H9 (cell line): ENCODE measurements around the gene MGMT. TPM values are rescaled to one million over a fixed set of nuclear protein-coding genes. Genes with fewer than 3 reads are reported as not detected.

Experiments
- DNase-seq: peaks from one replicate; pipeline ENCODE4 v3.0.0-alpha.2; 2017
- H2AFZ ChIP-seq: one replicate; pipeline ENCODE4 v1.6.1; 2013; ENCODE audit warnings: mild to moderate bottlenecking, low read length, control low read depth, moderate library complexity
- H2AK5ac ChIP-seq: 2 replicates; pipeline ENCODE4 v1.6.1; 2013; ENCODE audit warnings: low read length, control low read depth, mixed read lengths; ENCODE audit not compliant: insufficient read length
- H2BK120ac ChIP-seq: one replicate; pipeline ENCODE4 v1.6.1; 2013; ENCODE audit warnings: low read depth, mild to moderate bottlenecking, low read length, control low read depth, inconsistent platforms; ENCODE audit not compliant: poor library complexity, severe bottlenecking
- H2BK12ac ChIP-seq: 2 replicates; pipeline ENCODE4 v1.6.1; 2013; ENCODE audit warnings: low read length, control low read depth, mixed read lengths, low read depth; ENCODE audit not compliant: insufficient read length
- H2BK15ac ChIP-seq: 2 replicates; pipeline ENCODE4 v1.6.1; 2013; ENCODE audit warnings: low read depth, low read length, control low read depth
- H2BK20ac ChIP-seq: one replicate; pipeline ENCODE4 v1.6.1; 2013; ENCODE audit warnings: low read depth, mild to moderate bottlenecking, low read length, control low read depth, inconsistent platforms; ENCODE audit not compliant: poor library complexity, severe bottlenecking
- H2BK5ac ChIP-seq: 2 replicates; pipeline ENCODE4 v1.6.1; 2013; ENCODE audit warnings: low read length, control low read depth, mixed read lengths; ENCODE audit not compliant: insufficient read length
- H3K14ac ChIP-seq: 2 replicates; pipeline ENCODE4 v1.6.1; 2013; ENCODE audit warnings: low read length, control low read depth; ENCODE audit not compliant: insufficient read depth
- H3K18ac ChIP-seq: 2 replicates; pipeline ENCODE4 v1.6.1; 2013; ENCODE audit warnings: low read depth, mild to moderate bottlenecking, mixed read lengths, low read length, control low read depth; ENCODE audit not compliant: insufficient read length
- H3K23ac ChIP-seq: 2 replicates; pipeline ENCODE4 v1.6.1; 2013; ENCODE audit warnings: low read length, control low read depth, mixed read lengths, low read depth; ENCODE audit not compliant: insufficient read length
- H3K23me2 ChIP-seq: 2 replicates; pipeline ENCODE4 v1.6.1; 2013; ENCODE audit warnings: low read depth, mild to moderate bottlenecking, mixed read lengths, low read length, control low read depth; ENCODE audit not compliant: insufficient read length, poor library complexity, severe bottlenecking
- H3K27ac ChIP-seq: 2 replicates; pipeline ENCODE4 v1.5.1; 2013; ENCODE audit warnings: low read length, control low read depth, mixed read lengths, low read depth; ENCODE audit not compliant: insufficient read length
- H3K27me3 ChIP-seq: 2 replicates; pipeline ENCODE4 v1.6.1; 2013; ENCODE audit warnings: low read length, control low read depth, inconsistent platforms; ENCODE audit not compliant: insufficient read depth
- H3K4ac ChIP-seq: 2 replicates; pipeline ENCODE4 v1.6.1; 2013; ENCODE audit warnings: low read depth, mild to moderate bottlenecking, control low read depth, inconsistent platforms, low read length, moderate library complexity
- H3K4me1 ChIP-seq: 2 replicates; pipeline ENCODE4 v1.6.1; 2013; ENCODE audit warnings: low read length, control low read depth, inconsistent platforms; ENCODE audit not compliant: insufficient read depth
- H3K4me2 ChIP-seq: 2 replicates; pipeline ENCODE4 v1.6.1; 2013; ENCODE audit warnings: low read length, control low read depth, mixed read lengths; ENCODE audit not compliant: insufficient read length, insufficient read depth
- H3K56ac ChIP-seq: 2 replicates; pipeline ENCODE4 v1.6.1; 2013; ENCODE audit warnings: low read depth, mild to moderate bottlenecking, mixed read lengths, low read length, control low read depth; ENCODE audit not compliant: insufficient read length
- H3K79me1 ChIP-seq: 2 replicates; pipeline ENCODE4 v1.6.1; 2013; ENCODE audit warnings: low read depth, mild to moderate bottlenecking, moderate library complexity, low read length, control low read depth, inconsistent platforms; ENCODE audit not compliant: insufficient read depth, poor library complexity, severe bottlenecking
- H3K79me2 ChIP-seq: 2 replicates; pipeline ENCODE4 v1.6.1; 2013; ENCODE audit warnings: low read length, control low read depth, inconsistent platforms; ENCODE audit not compliant: insufficient read depth
- H3K9ac ChIP-seq: 2 replicates; pipeline ENCODE4 v1.6.1; 2013; ENCODE audit warnings: low read length, control low read depth, mixed read lengths; ENCODE audit not compliant: insufficient read length; ENCODE audit errors: extremely low read depth
- H3K9me3 ChIP-seq: one replicate; pipeline ENCODE4 v1.6.1; 2013; ENCODE audit warnings: low read depth, low read length, inconsistent platforms; ENCODE audit not compliant: control insufficient read depth
- H3T11ph ChIP-seq: one replicate; pipeline ENCODE4 v1.6.1; 2013; ENCODE audit warnings: mild to moderate bottlenecking, low read length, control low read depth, inconsistent platforms
- H4K20me1 ChIP-seq: one replicate; pipeline ENCODE4 v1.6.1; 2013; ENCODE audit not compliant: control insufficient read depth, insufficient read length, insufficient read depth
- H4K5ac ChIP-seq: 2 replicates; pipeline ENCODE4 v1.6.1; 2013; ENCODE audit warnings: low read depth, mild to moderate bottlenecking, mixed read lengths, low read length, control low read depth; ENCODE audit not compliant: insufficient read length
- H4K8ac ChIP-seq: replicated peaks from 2 replicates; pipeline ENCODE4 v1.6.1; 2013; ENCODE audit warnings: low read length, control low read depth, mixed read lengths, low read depth; ENCODE audit not compliant: insufficient read length
- H4K91ac ChIP-seq: 2 replicates; pipeline ENCODE4 v1.6.1; 2013; ENCODE audit warnings: low read depth, mild to moderate bottlenecking, moderate library complexity, mixed read lengths, low read length, control low read depth; ENCODE audit not compliant: insufficient read length
- H3K27ac Mint-ChIP-seq, 3 experiments: 2 replicates in 2 of 3; 3 replicates in 1 of 3; pipeline ENCODE4 v1.8.0; 2020 to 2021; ENCODE audit warnings: mixed read lengths in 3 of 3, mild to moderate bottlenecking in 1 of 3, moderate library complexity in 1 of 3
- H3K27me3 Mint-ChIP-seq: 2 replicates; pipeline ENCODE4 v1.8.0; 2021; ENCODE audit warnings: low read depth, mild to moderate bottlenecking, moderate library complexity, mixed read lengths
- H3K36me3 Mint-ChIP-seq, 3 experiments: 2 replicates in 2 of 3; 3 replicates in 1 of 3; pipeline ENCODE4 v1.8.0; 2020 to 2021; ENCODE audit warnings: low read depth in 3 of 3, mixed read lengths in 3 of 3; ENCODE audit not compliant: insufficient read depth in 1 of 3
- H3K4me1 Mint-ChIP-seq, 2 experiments: 2 replicates each; pipeline ENCODE4 v1.8.0; 2020; ENCODE audit warnings: mixed read lengths in 2 of 2
- H3K4me3 Mint-ChIP-seq, 2 experiments: 2 replicates in 1 of 2; 3 replicates in 1 of 2; pipeline ENCODE4 v1.8.0; 2020 to 2021; ENCODE audit warnings: mild to moderate bottlenecking in 2 of 2, mixed read lengths in 2 of 2, moderate library complexity in 1 of 2
- H3K9me3 Mint-ChIP-seq, 2 experiments: 2 replicates in 1 of 2; 3 replicates in 1 of 2; pipeline ENCODE4 v1.8.0; 2020; ENCODE audit warnings: mild to moderate bottlenecking in 2 of 2, mixed read lengths in 2 of 2, moderate library complexity in 1 of 2
- CTCF ChIP-seq: fragments of 200-600 bp; sonication (generic); conservative IDR thresholded peaks from 3 replicates; pipeline ENCODE4 v1.8.0; 2021; ENCODE audit warnings: antibody characterized with exemption, mild to moderate bottlenecking
- WGBS: extraction: QIAGEN DNeasy Blood & Tissue Kit; methylation state at CpG from one replicate; pipeline ENCODE4 v1.1.7; 2013; ENCODE audit warnings: missing lambda C conversion rate, low lambda C conversion rate, mixed read lengths; ENCODE audit not compliant: insufficient read length; ENCODE audit errors: extremely low coverage; 5-methylcytosine and 5-hydroxymethylcytosine counted together
- total RNA-seq: library from RNA; stranded (reverse); gene quantifications from 2 replicates; pipeline ENCODE4 v1.2.1, GENCODE V29; 2021

The MGMT gene
- total RNA-seq, 1 experiment from 2014 or later = 18.4 TPM

GRCh38 chr10:129707406-129708388 lies 240.7 kb downstream of the MGMT start:
- no peaks in the 10 kb centered on the region for H3K79me1 ChIP-seq
- no CpG with 5 or more reads among the region's 37 CpGs for WGBS
- no peak overlapping the region for H4K5ac ChIP-seq
- no peak overlapping the region for H2BK12ac ChIP-seq
- no peak for DNase-seq
- H3K27ac Mint-ChIP-seq = peak overlapping the region in 2 of 3 experiments; percentile 7 to 92; a peak in 2 of 7 replicates
- H3K4me1 Mint-ChIP-seq = peaks cover 33 to 45% of the 10 kb centered on the region in 2 experiments
- H3K4me1 ChIP-seq = no peaks in the 10 kb centered on the region; the same call in 1 of the 2 replicates
- no peak overlapping the region for H3K23ac ChIP-seq
- H2AFZ ChIP-seq = no peak overlapping the region
- H3T11ph ChIP-seq = no peak overlapping the region
- H2BK120ac ChIP-seq = no peak overlapping the region
- H3K56ac ChIP-seq = peak overlapping the region; percentile 70
- H3K27me3 Mint-ChIP-seq = no peaks in the 10 kb centered on the region
- no peak overlapping the region for H3K27ac ChIP-seq
- H2BK20ac ChIP-seq = no peak overlapping the region
- H3K23me2 ChIP-seq = no peaks in the 10 kb centered on the region
- H2BK5ac ChIP-seq = no peak overlapping the region
- no peak overlapping the region for H2AK5ac ChIP-seq
- no peak overlapping the region for H3K9ac ChIP-seq
- H4K8ac ChIP-seq = no peak overlapping the region
- H2BK15ac ChIP-seq = no peak overlapping the region
- no peaks in the 10 kb centered on the region for H4K20me1 ChIP-seq
- peak overlapping the region; percentile 2; the same call in 1 of the 2 replicates for H3K14ac ChIP-seq
- H3K36me3 Mint-ChIP-seq = peaks cover 2 to 4% (median 2%) of the 10 kb centered on the region in 3 experiments; a peak in 3 of 7 replicates
- H3K27me3 ChIP-seq = no peaks in the 10 kb centered on the region
- H3K9me3 Mint-ChIP-seq = no peaks in the 10 kb centered on the region
- TF ChIP-seq CTCF = no peak
- no peak overlapping the region for H3K4me2 ChIP-seq
- H4K91ac ChIP-seq = no peak overlapping the region
- H3K9me3 ChIP-seq = no peaks in the 10 kb centered on the region
- H3K4ac ChIP-seq = no peak overlapping the region
- H3K4me3 Mint-ChIP-seq = no peak overlapping the region
- no peaks in the 10 kb centered on the region for H3K79me2 ChIP-seq
- H3K18ac ChIP-seq = no peak overlapping the region
